GM12892 (cell line): ENCODE measurements around the gene GFI1B.
"Not testable (repeated sequence)": the region's sequence is repeated elsewhere in the genome, so short reads cannot be mapped to it uniquely, and the experiment has no call there.

Experiments
- DNase-seq: peaks from one replicate; pipeline ENCODE4 v3.0.0; 2011; ENCODE audit not compliant: insufficient read length
- FAIRE-seq: peaks from 2 replicates; lab custom pipeline; 2011; peaks lifted over from hg19 to GRCh38; lab: Jason Lieb, UNC
- POLR2A ChIP-seq: IDR thresholded peaks from 2 replicates; pipeline ENCODE4 v1.6.1; 2011; ENCODE audit warnings: low read depth, low read length, control low read depth
- POLR2AphosphoS5 ChIP-seq: IDR thresholded peaks from 2 replicates; pipeline ENCODE4 v1.6.1; 2011; ENCODE audit warnings: low read depth, low read length, control low read depth
- TAF1 ChIP-seq: IDR thresholded peaks from 2 replicates; pipeline ENCODE4 v1.6.1; 2011; ENCODE audit warnings: low read depth, mild to moderate bottlenecking, control low read depth, low read length, borderline replicate concordance

GFI1B gene

GRCh38 chr9:132996526-132996925 lies 18.0 kb downstream of the GFI1B start:
- TF ChIP-seq TAF1 (no peak), POLR2AphosphoS5 (no peak), POLR2A (no peak)
- no peak for FAIRE-seq
- DNase-seq, result no peak

- no peak for TF ChIP-seq POLR2AphosphoS5
- TF ChIP-seq POLR2A, result no peak
- TF ChIP-seq TAF1, result no peak
- no peak for FAIRE-seq
- no peak for DNase-seq
Observed at GRCh38 chr9:132997591-132997990, 19.1 kb downstream of the GFI1B start.

GRCh38 chr9:132998221-132998620 lies 19.7 kb downstream of the GFI1B start:
- not testable (repeated sequence) for FAIRE-seq

GRCh38 chr9:132998831-132999635 lies 20.5 kb downstream of the GFI1B start:
- FAIRE-seq (no peak), DNase-seq (no peak)
- TF ChIP-seq POLR2AphosphoS5 (no peak), TAF1 (no peak), POLR2A (no peak)

More at GRCh38 chr9:132998221-132998620, 19.7 kb downstream of the GFI1B start:
- not testable (repeated sequence) for DNase-seq

- FAIRE-seq (no peak), DNase-seq (no peak)
- TF ChIP-seq POLR2AphosphoS5, result no peak
- TF ChIP-seq TAF1, result no peak
- TF ChIP-seq POLR2A, result no peak
Observed at GRCh38 chr9:133002147-133003070, 23.9 kb downstream of the GFI1B start.

- TF ChIP-seq TAF1 (no peak), POLR2A (no peak), POLR2AphosphoS5 (no peak)
- no peak for DNase-seq
- no peak for FAIRE-seq
Observed at GRCh38 chr9:133003071-133003461, 24.6 kb downstream of the GFI1B start.

- FAIRE-seq (no peak), DNase-seq (no peak)
- TF ChIP-seq TAF1 (no peak), POLR2AphosphoS5 (no peak), POLR2A (no peak)
Observed at GRCh38 chr9:133003671-133004090, 25.2 kb downstream of the GFI1B start.

GRCh38 chr9:133004091-133004998 lies 25.9 kb downstream of the GFI1B start:
- FAIRE-seq (no peak), DNase-seq (no peak)
- no peak for TF ChIP-seq POLR2AphosphoS5
- TF ChIP-seq TAF1, result no peak
- TF ChIP-seq POLR2A, result no peak

GRCh38 chr9:133004999-133005760 lies 26.7 kb downstream of the GFI1B start:
- no peak for TF ChIP-seq POLR2A
- no peak for TF ChIP-seq TAF1
- TF ChIP-seq POLR2AphosphoS5, result no peak
- FAIRE-seq (no peak), DNase-seq (no peak)

GRCh38 chr9:133005957-133006356 lies 27.5 kb downstream of the GFI1B start:
- TF ChIP-seq POLR2A (no peak), TAF1 (no peak), POLR2AphosphoS5 (no peak)
- FAIRE-seq (no peak), DNase-seq (no peak)
